Fibroblast of skin of scalp (primary cell): Measurements from ENCODE around the gene PLPP4.

Source experiments
- DNase-seq: peaks from one replicate; pipeline ENCODE4 v3.0.0-alpha.2; 2013

Gene PLPP4

GRCh38 chr10:120527691-120528090 is 70.7 kb downstream of the PLPP4 start:
- DNase-seq: no peak

GRCh38 chr10:120530699-120531098 is 73.7 kb downstream of the PLPP4 start:
- DNase-seq: no peak

GRCh38 chr10:120538091-120538490 is 81.1 kb downstream of the PLPP4 start:
- DNase-seq: no peak

GRCh38 chr10:120539076-120539475 is 82.0 kb downstream of the PLPP4 start:
- no peak for DNase-seq

GRCh38 chr10:120540486-120540885 is 83.5 kb downstream of the PLPP4 start:
- DNase-seq: no peak

- no peak for DNase-seq
Observed at GRCh38 chr10:120541984-120542383, 85.0 kb downstream of the PLPP4 start.

GRCh38 chr10:120542591-120542990 is 85.6 kb downstream of the PLPP4 start:
- DNase-seq: no peak

GRCh38 chr10:120543291-120543690 is 86.3 kb downstream of the PLPP4 start:
- no peak for DNase-seq

- DNase-seq: no peak
Observed at GRCh38 chr10:120548210-120548609, 91.2 kb downstream of the PLPP4 start.

- DNase-seq: peak; percentile 1
Observed at GRCh38 chr10:120552262-120552661, 95.2 kb downstream of the PLPP4 start.

GRCh38 chr10:120553911-120554310 is 96.9 kb downstream of the PLPP4 start:
- no peak for DNase-seq

GRCh38 chr10:120555436-120555835 is 98.4 kb downstream of the PLPP4 start:
- DNase-seq: no peak

- no peak for DNase-seq
Observed at GRCh38 chr10:120555842-120556532, 99.0 kb downstream of the PLPP4 start.

- no peak for DNase-seq
Observed at GRCh38 chr10:120557311-120557710, 100.3 kb downstream of the PLPP4 start.

- no peak for DNase-seq
Observed at GRCh38 chr10:120559800-120560199, 102.8 kb downstream of the PLPP4 start.

- no peak for DNase-seq
Observed at GRCh38 chr10:120562956-120563355, 105.9 kb downstream of the PLPP4 start.

GRCh38 chr10:120570418-120570817 is 113.4 kb downstream of the PLPP4 start:
- DNase-seq: no peak

- no peak for DNase-seq
Observed at GRCh38 chr10:120571266-120571665, 114.2 kb downstream of the PLPP4 start.

GRCh38 chr10:120572307-120572706 is 115.3 kb downstream of the PLPP4 start:
- no peak for DNase-seq

- no peak for DNase-seq
Observed at GRCh38 chr10:120573355-120573754, 116.3 kb downstream of the PLPP4 start.

GRCh38 chr10:120574981-120575380 is 118.0 kb downstream of the PLPP4 start:
- DNase-seq: no peak

- DNase-seq: no peak
Observed at GRCh38 chr10:120575411-120575810, 118.4 kb downstream of the PLPP4 start.

- no peak for DNase-seq
Observed at GRCh38 chr10:120578134-120578533, 121.1 kb downstream of the PLPP4 start.

- DNase-seq: no peak
Observed at GRCh38 chr10:120578890-120579289, 121.9 kb downstream of the PLPP4 start.
